Measurements from ENCODE around the gene CFHR5.

GRCh38 chr1:196970182-196970581 is 7.2 kb upstream of the CFHR5 start:
- TF ChIP-seq, protein P1, sequence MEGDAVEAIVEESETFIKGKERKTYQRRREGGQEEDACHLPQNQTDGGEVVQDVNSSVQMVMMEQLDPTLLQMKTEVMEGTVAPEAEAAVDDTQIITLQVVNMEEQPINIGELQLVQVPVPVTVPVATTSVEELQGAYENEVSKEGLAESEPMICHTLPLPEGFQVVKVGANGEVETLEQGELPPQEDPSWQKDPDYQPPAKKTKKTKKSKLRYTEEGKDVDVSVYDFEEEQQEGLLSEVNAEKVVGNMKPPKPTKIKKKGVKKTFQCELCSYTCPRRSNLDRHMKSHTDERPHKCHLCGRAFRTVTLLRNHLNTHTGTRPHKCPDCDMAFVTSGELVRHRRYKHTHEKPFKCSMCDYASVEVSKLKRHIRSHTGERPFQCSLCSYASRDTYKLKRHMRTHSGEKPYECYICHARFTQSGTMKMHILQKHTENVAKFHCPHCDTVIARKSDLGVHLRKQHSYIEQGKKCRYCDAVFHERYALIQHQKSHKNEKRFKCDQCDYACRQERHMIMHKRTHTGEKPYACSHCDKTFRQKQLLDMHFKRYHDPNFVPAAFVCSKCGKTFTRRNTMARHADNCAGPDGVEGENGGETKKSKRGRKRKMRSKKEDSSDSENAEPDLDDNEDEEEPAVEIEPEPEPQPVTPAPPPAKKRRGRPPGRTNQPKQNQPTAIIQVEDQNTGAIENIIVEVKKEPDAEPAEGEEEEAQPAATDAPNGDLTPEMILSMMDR (CRISPR knock-in tag; IDR thresholded peaks at IDR 0.05): no peak
- TF ChIP-seq NR2F2 (IDR thresholded peaks at IDR 0.05; ENCODE audit: borderline replicate concordance, low read depth) (no peak), NR0B2 (CRISPR knock-in tag; IDR thresholded peaks at IDR 0.05) (no peak), EZH2 (conservative IDR thresholded peaks at IDR 0.05; ENCODE audit: low read depth, low read length) (no peak), SP1 (IDR thresholded peaks at IDR 0.05) (no peak), SP1 (CRISPR knock-in tag; IDR thresholded peaks at IDR 0.05) (no peak), REXO4 (CRISPR knock-in tag; IDR thresholded peaks at IDR 0.05; ENCODE audit: borderline replicate concordance) (no peak), TEAD2 (CRISPR knock-in tag; IDR thresholded peaks at IDR 0.05) (no peak), ZNF180 (CRISPR knock-in tag; IDR thresholded peaks at IDR 0.05; ENCODE audit: borderline replicate concordance, low read depth) (no peak), MAZ (IDR thresholded peaks at IDR 0.05; ENCODE audit: borderline replicate concordance, low read depth, low read length) (no peak), MAZ (CRISPR knock-in tag; IDR thresholded peaks at IDR 0.05; ENCODE audit: low read depth) (no peak), SRSF4 (IDR thresholded peaks at IDR 0.05; ENCODE audit: low read depth, low read length, poor library complexity, severe bottlenecking) (no peak)
- TF ChIP-seq, protein P2, sequence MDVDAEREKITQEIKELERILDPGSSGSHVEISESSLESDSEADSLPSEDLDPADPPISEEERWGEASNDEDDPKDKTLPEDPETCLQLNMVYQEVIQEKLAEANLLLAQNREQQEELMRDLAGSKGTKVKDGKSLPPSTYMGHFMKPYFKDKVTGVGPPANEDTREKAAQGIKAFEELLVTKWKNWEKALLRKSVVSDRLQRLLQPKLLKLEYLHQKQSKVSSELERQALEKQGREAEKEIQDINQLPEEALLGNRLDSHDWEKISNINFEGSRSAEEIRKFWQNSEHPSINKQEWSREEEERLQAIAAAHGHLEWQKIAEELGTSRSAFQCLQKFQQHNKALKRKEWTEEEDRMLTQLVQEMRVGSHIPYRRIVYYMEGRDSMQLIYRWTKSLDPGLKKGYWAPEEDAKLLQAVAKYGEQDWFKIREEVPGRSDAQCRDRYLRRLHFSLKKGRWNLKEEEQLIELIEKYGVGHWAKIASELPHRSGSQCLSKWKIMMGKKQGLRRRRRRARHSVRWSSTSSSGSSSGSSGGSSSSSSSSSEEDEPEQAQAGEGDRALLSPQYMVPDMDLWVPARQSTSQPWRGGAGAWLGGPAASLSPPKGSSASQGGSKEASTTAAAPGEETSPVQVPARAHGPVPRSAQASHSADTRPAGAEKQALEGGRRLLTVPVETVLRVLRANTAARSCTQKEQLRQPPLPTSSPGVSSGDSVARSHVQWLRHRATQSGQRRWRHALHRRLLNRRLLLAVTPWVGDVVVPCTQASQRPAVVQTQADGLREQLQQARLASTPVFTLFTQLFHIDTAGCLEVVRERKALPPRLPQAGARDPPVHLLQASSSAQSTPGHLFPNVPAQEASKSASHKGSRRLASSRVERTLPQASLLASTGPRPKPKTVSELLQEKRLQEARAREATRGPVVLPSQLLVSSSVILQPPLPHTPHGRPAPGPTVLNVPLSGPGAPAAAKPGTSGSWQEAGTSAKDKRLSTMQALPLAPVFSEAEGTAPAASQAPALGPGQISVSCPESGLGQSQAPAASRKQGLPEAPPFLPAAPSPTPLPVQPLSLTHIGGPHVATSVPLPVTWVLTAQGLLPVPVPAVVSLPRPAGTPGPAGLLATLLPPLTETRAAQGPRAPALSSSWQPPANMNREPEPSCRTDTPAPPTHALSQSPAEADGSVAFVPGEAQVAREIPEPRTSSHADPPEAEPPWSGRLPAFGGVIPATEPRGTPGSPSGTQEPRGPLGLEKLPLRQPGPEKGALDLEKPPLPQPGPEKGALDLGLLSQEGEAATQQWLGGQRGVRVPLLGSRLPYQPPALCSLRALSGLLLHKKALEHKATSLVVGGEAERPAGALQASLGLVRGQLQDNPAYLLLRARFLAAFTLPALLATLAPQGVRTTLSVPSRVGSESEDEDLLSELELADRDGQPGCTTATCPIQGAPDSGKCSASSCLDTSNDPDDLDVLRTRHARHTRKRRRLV (CRISPR knock-in tag; IDR thresholded peaks at IDR 0.05): no peak

Measured in HepG2 (cell line).